CD4-positive, alpha-beta T cell treated with Interleukin-6 for 4 hours (primary cell): ENCODE measurements around the gene TSKU.
"Not testable (repeated sequence)": the region's sequence is repeated elsewhere in the genome, so short reads cannot be mapped to it uniquely, and the experiment has no call there.

Experiments used
- DNase-seq: peaks from one replicate; pipeline ENCODE4 v3.0.0-alpha.2; 2020; ENCODE audit warnings: mixed read lengths

TSKU gene

GRCh38 chr11:76789443-76789719, 6.2 kb downstream of the TSKU start:
- DNase-seq: no peak

- DNase-seq: no peak
Observed at GRCh38 chr11:76790251-76790650, 7.1 kb downstream of the TSKU start.

- DNase-seq: not testable (repeated sequence)
Observed at GRCh38 chr11:76791002-76791770, 8.0 kb downstream of the TSKU start.

GRCh38 chr11:76791861-76792260, 8.7 kb downstream of the TSKU start:
- DNase-seq: no peak

GRCh38 chr11:76792505-76793264, 9.5 kb downstream of the TSKU start:
- no peak for DNase-seq

- DNase-seq: no peak
Observed at GRCh38 chr11:76793391-76794291, 10.5 kb downstream of the TSKU start.

GRCh38 chr11:76794371-76795289, 11.5 kb downstream of the TSKU start:
- DNase-seq: no peak

- no peak for DNase-seq
Observed at GRCh38 chr11:76795290-76795935, 12.3 kb downstream of the TSKU start.

- no peak for DNase-seq
Observed at GRCh38 chr11:76795936-76796441, 12.8 kb downstream of the TSKU start.

GRCh38 chr11:76796511-76797198, 13.5 kb downstream of the TSKU start:
- DNase-seq: no peak

- no peak for DNase-seq
Observed at GRCh38 chr11:76797341-76798201, 14.4 kb downstream of the TSKU start.

- no peak for DNase-seq
Observed at GRCh38 chr11:76798202-76798581, 15.0 kb downstream of the TSKU start.

- DNase-seq: no peak
Observed at GRCh38 chr11:76798671-76799065, 15.5 kb downstream of the TSKU start.

GRCh38 chr11:76799066-76799804, 16.1 kb downstream of the TSKU start:
- peak; percentile 85 for DNase-seq

- no peak for DNase-seq
Observed at GRCh38 chr11:76800466-76801200, 17.5 kb downstream of the TSKU start.

- no peak for DNase-seq
Observed at GRCh38 chr11:76801225-76801624, 18.1 kb downstream of the TSKU start.

- no peak for DNase-seq
Observed at GRCh38 chr11:76801736-76802135, 18.6 kb downstream of the TSKU start.

GRCh38 chr11:76802151-76802550, 19.0 kb downstream of the TSKU start:
- DNase-seq: no peak

GRCh38 chr11:76802621-76803020, 19.5 kb downstream of the TSKU start:
- no peak for DNase-seq
